ENCODE measurements around the gene NMRK2.
"Not testable (repeated sequence)": the region's sequence is repeated elsewhere in the genome, so short reads cannot be mapped to it uniquely, and the experiment has no call there.

- TF ChIP-seq EZH2 (IDR thresholded peaks at IDR 0.05); POLR2AphosphoS5 (IDR thresholded peaks at IDR 0.05; ENCODE audit: borderline replicate concordance, low read depth, low read length): not testable (repeated sequence)
Observed at GRCh38 chr19:3955276-3955675, 22.4 kb downstream of the NMRK2 start.
